GM12878 (cell line): Measurements from ENCODE around the gene OR11A1. TPM values are rescaled to one million over a fixed set of nuclear protein-coding genes. Genes with fewer than 3 reads are reported as not detected.

Source experiments
- ATAC-seq: fragments of 200-7000 bp; cut with Tn5 transposase; 3 replicates; pipeline ENCODE4 v1.9.1; 2020; ENCODE audit warnings: mild to moderate bottlenecking, moderate library complexity
- BruUV-seq: library from RNA; stranded (reverse); fragments of 400-500 nt; replicated peaks from 2 replicates; lab custom pipeline; 2021; lab: Mats Ljungman, UMichigan
- CTCF ChIA-PET: fragments of 300-600 bp; sonication (Branson Sonifier 250); formaldehyde crosslinking; extraction: SDS; loops from one replicate; lab custom pipeline; 2021; ENCODE audit warnings: inconsistent platforms; lab: Yijun Ruan, JAX
- POLR2A ChIA-PET: fragments of 350-600 bp; formaldehyde crosslinking; extraction: SDS; loops from one replicate; lab custom pipeline; 2021; ENCODE audit warnings: inconsistent platforms; lab: Charles Lee
- RAD21 ChIA-PET: fragments of 300-600 bp; sonication (Branson Sonifier 250); formaldehyde crosslinking; loops from one replicate; lab custom pipeline; 2023; ENCODE audit warnings: antibody characterized with exemption; ENCODE audit not compliant: unreplicated experiment; lab: Charles Lee
- SMC1A ChIA-PET: fragments of 300-600 bp; sonication (Branson Sonifier 250); formaldehyde crosslinking; loops from one replicate; lab custom pipeline; 2023; ENCODE audit not compliant: unreplicated experiment, uncharacterized antibody; lab: Charles Lee
- DNase-seq: peaks from one replicate; pipeline ENCODE4 v3.0.0-alpha.2; 2011; ENCODE audit warnings: low read depth, low spot score
- FAIRE-seq: peaks from 3 replicates; lab custom pipeline; 2011; peaks lifted over from hg19 to GRCh38; lab: Jason Lieb, UNC
- H2AFZ ChIP-seq: 2 replicates; pipeline ENCODE4 v1.6.0; 2011; ENCODE audit warnings: low read depth, low read length, control low read depth; ENCODE audit not compliant: control insufficient read depth
- H3K27ac ChIP-seq: 2 replicates; pipeline ENCODE4 v1.5.1; 2011; ENCODE audit warnings: control low read depth; ENCODE audit not compliant: control insufficient read depth, insufficient read depth
- H3K27me3 ChIP-seq, 2 experiments: replicated peaks in 1 of 2; 2 replicates each; pipeline versions ENCODE4 v1.6.0 to v1.6.1; 2011; ENCODE audit warnings: low read length in 1 of 2; ENCODE audit not compliant: control insufficient read depth in 2 of 2, insufficient read depth in 2 of 2
- H3K36me3 ChIP-seq, 2 experiments: 2 replicates each; pipeline ENCODE4 v1.5.1; 2011; ENCODE audit warnings: low read length in 1 of 2; ENCODE audit not compliant: control insufficient read depth in 2 of 2, insufficient read depth in 2 of 2
- H3K4me1 ChIP-seq: 2 replicates; pipeline ENCODE4 v1.6.1; 2011; ENCODE audit warnings: mild to moderate bottlenecking, low read length, moderate library complexity, mixed read lengths; ENCODE audit not compliant: control insufficient read depth, insufficient read depth
- H3K4me2 ChIP-seq: 2 replicates; pipeline ENCODE4 v1.6.0; 2011; ENCODE audit warnings: control low read depth; ENCODE audit not compliant: control insufficient read depth, insufficient read depth
- H3K4me3 ChIP-seq: fragments of 200-600 bp; sonication (generic); 2 replicates; pipeline ENCODE4 v1.5.1; 2016
- H3K79me2 ChIP-seq: 2 replicates; pipeline ENCODE4 v1.6.0; 2011; ENCODE audit warnings: low read length; ENCODE audit not compliant: control insufficient read depth, insufficient read depth
- H3K9ac ChIP-seq: 2 replicates; pipeline ENCODE4 v1.8.0; 2011; ENCODE audit warnings: low read length, control low read depth, mixed read lengths; ENCODE audit not compliant: control insufficient read depth, insufficient read depth
- H3K9me3 ChIP-seq: replicated peaks from 3 replicates; pipeline ENCODE4 v1.5.1; 2011; ENCODE audit warnings: mild to moderate bottlenecking, low read length; ENCODE audit not compliant: control insufficient read depth, insufficient read depth
- H4K20me1 ChIP-seq: 2 replicates; pipeline ENCODE4 v1.6.0; 2011; ENCODE audit not compliant: control insufficient read depth, insufficient read depth
- JUNB ChIP-seq: IDR thresholded peaks from 2 replicates; pipeline ENCODE4 v1.6.1; 2016; ENCODE audit warnings: antibody characterized with exemption, mild to moderate bottlenecking
- PBX3 ChIP-seq: IDR thresholded peaks from 2 replicates; pipeline ENCODE4 v1.6.1; 2011; ENCODE audit warnings: mild to moderate bottlenecking, low read depth, low read length, moderate library complexity; ENCODE audit not compliant: insufficient replicate concordance
- POLR2A ChIP-seq: IDR thresholded peaks from 2 replicates; pipeline ENCODE4 v1.6.1; 2011; ENCODE audit warnings: low read depth, mild to moderate bottlenecking, low read length
- TCF7 ChIP-seq: IDR thresholded peaks from 2 replicates; pipeline ENCODE4 v1.6.1; 2014; ENCODE audit warnings: antibody characterized with exemption, borderline replicate concordance
- ZBTB4 ChIP-seq: fragments of 450-650 bp; formaldehyde crosslinking; IDR thresholded peaks from 2 replicates; pipeline ENCODE4 v1.4.0; 2022; ENCODE audit warnings: mild to moderate bottlenecking, moderate library complexity
- ZZZ3 ChIP-seq: IDR thresholded peaks from 2 replicates; pipeline ENCODE4 v1.6.1; 2011; ENCODE audit warnings: low read depth; ENCODE audit not compliant: control insufficient read depth, insufficient read length
- WGBS: methylation state at CpG from one replicate; pipeline ENCODE4 v1.1.6; 2016; ENCODE audit warnings: low lambda C conversion rate; ENCODE audit not compliant: insufficient replicate concordance, insufficient coverage; ENCODE audit errors: missing lambda C conversion rate; 5-methylcytosine and 5-hydroxymethylcytosine counted together
- in situ Hi-C: fragments of 300-500 bp; cut with MboI; formaldehyde crosslinking; loops from 9 replicates; pipeline ENCODE4 v1.14.3; 2018; ENCODE audit warnings: mixed read lengths
- intact Hi-C: fragments of 100-400 bp; cut with micrococcal nuclease; formaldehyde crosslinking; loops from one replicate; pipeline ENCODE4 v1.14.2; 2022; ENCODE audit not compliant: unreplicated experiment
- polyA plus RNA-seq, 11 experiments: library from polyadenylated mRNA; depleted of rRNA in 4 of 11; unstranded in 6 of 11; stranded (reverse) in 5 of 11; fragments of >200 nt; fragmentation: Nextera tagmentation in 4 of 11; fragmentation: Illumina TruSeq in 1 of 11; extraction: Ambion mirVana in 4 of 11; extraction: Trizol in 1 of 11; gene quantifications; 1 replicate in 1 of 11; 2 replicates in 10 of 11; pipeline versions ENCODE4 v1.2.1 to v1.2.3, GENCODE V29; 2011 to 2016; ENCODE audit warnings: inconsistent platforms in 2 of 11, missing spikeins in 2 of 11, low read depth in 1 of 11
- total RNA-seq, 4 experiments: library from RNA; depleted of rRNA in 3 of 4; stranded (reverse); fragments of >200 nt in 3 of 4; fragmentation: Illumina TruSeq in 1 of 4; extraction: Trizol in 1 of 4; gene quantifications; 2 replicates each; pipeline versions ENCODE4 v1.2.1 to v1.2.3, GENCODE V29; 2013 to 2021

Gene OR11A1
- total and polyA plus RNA-seq, 10 of the 15 experiments (the other 5 are each of a cell fraction or from before 2014, with no cell fraction given), result not detected

GRCh38 chr6:29495571-29495970 is 38.7 kb upstream of the OR11A1 start:
- POLR2A ChIA-PET, result no interaction called here
- in situ Hi-C loops (no loop called here), intact Hi-C loops (no loop called here)
- BruUV-seq, result no TSS peak
- H3K27ac ChIP-seq, result no peak overlapping the region
- no peaks in the 10 kb centered on the region for H3K4me1 ChIP-seq
- CTCF ChIA-PET, result interaction anchor here (1.4 kb wide), 1 partner anchor 46 kb away, joined by 3 read pairs; no protein-coding TSS in a partner anchor
- DNase-seq, result no peak
- H3K9me3 ChIP-seq, result no peaks in the 10 kb centered on the region
- H3K9ac ChIP-seq, result no peak overlapping the region
- SMC1A ChIA-PET, result interaction anchor here (1.1 to 1.8 kb wide), 2 partner anchors 12 to 20 kb away, joined by 3 read pairs; no protein-coding TSS in a partner anchor
- H4K20me1 ChIP-seq, result no peaks in the 10 kb centered on the region
- 11% methylated on average over 4 of the region's 4 CpGs for WGBS
- H2AFZ ChIP-seq, result no peak overlapping the region
- H3K36me3 ChIP-seq, result no peaks in the 10 kb centered on the region
- no peak overlapping the region for H3K4me2 ChIP-seq
- ATAC-seq, result no peak
- H3K4me3 ChIP-seq, result no peak overlapping the region
- RAD21 ChIA-PET, result no interaction called here
- H3K79me2 ChIP-seq, result no peaks in the 10 kb centered on the region
- H3K27me3 ChIP-seq, result no peaks in the 10 kb centered on the region
- FAIRE-seq, result no peak
- TF ChIP-seq POLR2A, result no peak
- TF ChIP-seq PBX3, result no peak
- TF ChIP-seq TCF7, result no peak
- no peak for TF ChIP-seq ZBTB4 (CRISPR knock-in tag)
- TF ChIP-seq JUNB, result no peak
- TF ChIP-seq ZZZ3, result no peak
